NOMO-1 treated with DMSO at 0.1 percent for 48 hours (cell line): ENCODE data around the gene ITPR2.
"Not testable (repeated sequence)": the region's sequence is repeated elsewhere in the genome, so short reads cannot be mapped to it uniquely, and the experiment has no call there.

Experiments
- DNase-seq: peaks from one replicate; lab custom pipeline; 2025; ENCODE audit not compliant: unreplicated experiment; lab: John Stamatoyannopoulos, UW

ITPR2 gene

GRCh38 chr12:26636710-26637328 is 196.2 kb downstream of the ITPR2 start:
- DNase-seq = no peak

GRCh38 chr12:26633591-26634210 is 199.3 kb downstream of the ITPR2 start:
- no peak for DNase-seq

GRCh38 chr12:26632756-26633155 is 200.2 kb downstream of the ITPR2 start:
- no peak for DNase-seq

- DNase-seq = no peak
These were observed 201.1 kb downstream of the ITPR2 start for GRCh38 chr12:26631846-26632245.

- DNase-seq = no peak
These were observed 202.4 kb downstream of the ITPR2 start for GRCh38 chr12:26630546-26631027.

GRCh38 chr12:26629864-26630263 is 203.1 kb downstream of the ITPR2 start:
- DNase-seq = no peak

GRCh38 chr12:26628234-26628633 is 204.8 kb downstream of the ITPR2 start:
- DNase-seq = no peak

- peak; percentile 4 for DNase-seq
These were observed 205.7 kb downstream of the ITPR2 start for GRCh38 chr12:26627335-26627734.

- DNase-seq = no peak
These were observed 209.9 kb downstream of the ITPR2 start for GRCh38 chr12:26623136-26623535.

- no peak for DNase-seq
These were observed 210.4 kb downstream of the ITPR2 start for GRCh38 chr12:26622601-26623000.

- no peak for DNase-seq
These were observed 211.1 kb downstream of the ITPR2 start for GRCh38 chr12:26621932-26622331.

- no peak for DNase-seq
These were observed 212.1 kb downstream of the ITPR2 start for GRCh38 chr12:26620907-26621306.

- no peak for DNase-seq
These were observed 215.5 kb downstream of the ITPR2 start for GRCh38 chr12:26617513-26617912.

GRCh38 chr12:26614011-26614616 is 218.9 kb downstream of the ITPR2 start:
- DNase-seq = peak; percentile 9

- no peak for DNase-seq
These were observed 220.8 kb downstream of the ITPR2 start for GRCh38 chr12:26612203-26612602.

GRCh38 chr12:26611598-26611997 is 221.4 kb downstream of the ITPR2 start:
- no peak for DNase-seq

GRCh38 chr12:26610774-26611173 is 222.2 kb downstream of the ITPR2 start:
- no peak for DNase-seq

- DNase-seq = no peak
These were observed 223.0 kb downstream of the ITPR2 start for GRCh38 chr12:26609986-26610385.

GRCh38 chr12:26608706-26609105 is 224.3 kb downstream of the ITPR2 start:
- no peak for DNase-seq

GRCh38 chr12:26608273-26608672 is 224.7 kb downstream of the ITPR2 start:
- no peak for DNase-seq

- no peak for DNase-seq
These were observed 226.1 kb downstream of the ITPR2 start for GRCh38 chr12:26606911-26607310.

- DNase-seq = not testable (repeated sequence)
These were observed 228.2 kb downstream of the ITPR2 start for GRCh38 chr12:26604813-26605212.
